ENCODE measurements around the gene ZSCAN2.

GRCh38 chr15:84621358-84621979 lies 20.7 kb downstream of the ZSCAN2 start:
- TF ChIP-seq CTCF (IDR thresholded peaks at IDR 0.05) (no peak), POLR2AphosphoS5 (IDR thresholded peaks at IDR 0.05) (no peak), POLR2A (IDR thresholded peaks at IDR 0.05) (no peak)
